K562 (cell line): ENCODE data around the gene ARFGEF2. TPM values are rescaled to one million over a fixed set of nuclear protein-coding genes. Genes with fewer than 3 reads are reported as not detected.

Source experiments
- ATAC-seq: fragments of 200-7000 bp; cut with Tn5 transposase; 3 replicates; pipeline ENCODE4 v1.9.1; 2020; ENCODE audit warnings: moderate library complexity
- BruUV-seq: library from RNA; stranded (reverse); fragments of 400-500 nt; replicated peaks from 2 replicates; lab custom pipeline; 2021; lab: Mats Ljungman, UMichigan
- CTCF ChIA-PET: fragments of 300-600 bp; formaldehyde crosslinking; extraction: SDS; loops from one replicate; lab custom pipeline; 2021; ENCODE audit warnings: low intra/inter-chr PET ratio; lab: Yijun Ruan, JAX
- POLR2A ChIA-PET: fragments of 300-600, 350-650 bp; sonication (Branson Sonifier 250); formaldehyde crosslinking; extraction: SDS; loops from one replicate; lab custom pipeline; 2021; ENCODE audit warnings: antibody characterized with exemption, inconsistent platforms; lab: Yijun Ruan, JAX
- DNase-seq, 4 experiments: peaks; one replicate each; pipeline versions ENCODE4 v3.0.0 to v3.0.0-alpha.2; 2011 to 2018; ENCODE audit warnings: low spot score in 3 of 4, mixed read lengths in 3 of 4; ENCODE audit errors: extremely low read depth in 1 of 4
- FAIRE-seq: peaks from 2 replicates; lab custom pipeline; 2011; peaks lifted over from hg19 to GRCh38; lab: Jason Lieb, UNC
- H2AFZ ChIP-seq: 2 replicates; pipeline ENCODE4 v1.6.0; 2011; ENCODE audit warnings: low read depth, low read length, control low read depth, inconsistent platforms
- H3K27ac ChIP-seq: fragments of 200-600 bp; 3 replicates; pipeline ENCODE4 v1.8.0; 2011; ENCODE audit warnings: low read depth, mild to moderate bottlenecking, control low read depth, inconsistent platforms, low read length, moderate library complexity, mixed read lengths; ENCODE audit errors: extremely low read depth
- H3K27me3 ChIP-seq, 2 experiments: fragments of 300-600 bp in 1 of 2; 2 replicates in 1 of 2; 3 replicates in 1 of 2; pipeline versions ENCODE4 v1.6.0 to v1.8.0; 2011; ENCODE audit warnings: inconsistent platforms in 2 of 2, low read length in 2 of 2, mild to moderate bottlenecking in 1 of 2, mixed read lengths in 1 of 2, moderate library complexity in 1 of 2; ENCODE audit not compliant: control insufficient read depth in 2 of 2, insufficient read depth in 2 of 2
- H3K36me3 ChIP-seq: fragments of 300-600 bp; 3 replicates; pipeline ENCODE4 v1.8.0; 2011; ENCODE audit warnings: mild to moderate bottlenecking, low read length, inconsistent platforms; ENCODE audit not compliant: control insufficient read depth, insufficient read depth
- H3K4me1 ChIP-seq, 2 experiments: fragments of 200-600 bp in 1 of 2; replicated peaks in 1 of 2; 2 replicates in 1 of 2; 3 replicates in 1 of 2; pipeline versions ENCODE4 v1.5.1 to v1.8.0; 2011; ENCODE audit warnings: inconsistent platforms in 2 of 2, low read length in 2 of 2, mild to moderate bottlenecking in 1 of 2, mixed read lengths in 1 of 2, moderate library complexity in 1 of 2; ENCODE audit not compliant: control insufficient read depth in 2 of 2, insufficient read depth in 2 of 2
- H3K4me2 ChIP-seq: 2 replicates; pipeline ENCODE4 v1.6.1; 2011; ENCODE audit warnings: low read length, control low read depth, inconsistent platforms, mixed read lengths; ENCODE audit not compliant: insufficient read depth
- H3K4me3 ChIP-seq: fragments of 200-600 bp; sonication (generic), shearing (Covaris generic); 2 replicates; pipeline ENCODE4 v1.5.1; 2016; ENCODE audit warnings: control low read depth, inconsistent platforms
- H3K79me2 ChIP-seq: fragments of 200-600 bp; 3 replicates; pipeline ENCODE4 v1.8.0; 2011; ENCODE audit warnings: low read length, inconsistent platforms; ENCODE audit not compliant: control insufficient read depth, insufficient read depth
- H3K9ac ChIP-seq, 2 experiments: 2 replicates each; pipeline versions ENCODE4 v1.6.0 to v1.6.1; 2011; ENCODE audit warnings: low read depth in 2 of 2, low read length in 2 of 2, control low read depth in 1 of 2, inconsistent platforms in 1 of 2, mild to moderate bottlenecking in 1 of 2, mixed read lengths in 1 of 2; ENCODE audit not compliant: insufficient read depth in 1 of 2
- H3K9me1 ChIP-seq: one replicate; pipeline ENCODE4 v1.6.0; 2011; ENCODE audit warnings: inconsistent platforms, mild to moderate bottlenecking, low read length, moderate library complexity; ENCODE audit not compliant: control insufficient read depth, insufficient read depth
- H3K9me3 ChIP-seq: replicated peaks from 2 replicates; pipeline ENCODE4 v1.5.1; 2011; ENCODE audit warnings: low read depth, low read length, inconsistent platforms; ENCODE audit not compliant: control insufficient read depth, insufficient read depth
- H4K20me1 ChIP-seq: replicated peaks from 2 replicates; pipeline ENCODE4 v1.6.1; 2011; ENCODE audit warnings: low read length, inconsistent platforms, mixed read lengths; ENCODE audit not compliant: control insufficient read depth, insufficient read depth
- CCNT2 ChIP-seq: IDR thresholded peaks from 2 replicates; pipeline ENCODE4 v1.6.1; 2011; ENCODE audit warnings: borderline replicate concordance, low read depth, mild to moderate bottlenecking, moderate library complexity, mixed read lengths, low read length; ENCODE audit not compliant: insufficient read length; ENCODE audit errors: extremely low read depth
- NCOA4 ChIP-seq: fragments of 450-650 bp; IDR thresholded peaks from 2 replicates; pipeline ENCODE4 v1.6.1; 2018; ENCODE audit warnings: mild to moderate bottlenecking; ENCODE audit not compliant: partially characterized antibody
- RFX5 ChIP-seq: IDR thresholded peaks from 2 replicates; pipeline ENCODE4 v1.6.1; 2011; ENCODE audit warnings: low read depth, mild to moderate bottlenecking, improper control_type of control experiment, low read length
- ZNF586 ChIP-seq: fragments of 450-650 bp; formaldehyde crosslinking; conservative IDR thresholded peaks from 2 replicates; pipeline ENCODE4 v1.4.0; 2020; ENCODE audit warnings: mild to moderate bottlenecking, moderate library complexity
- WGBS: fragments of 100-300 bp; shearing (Covaris generic); methylation state at CpG from one replicate; pipeline ENCODE4 v1.1.6; 2016; ENCODE audit warnings: low coverage, mixed read lengths; ENCODE audit not compliant: insufficient coverage; ENCODE audit errors: missing lambda C conversion rate; 5-methylcytosine and 5-hydroxymethylcytosine counted together
- in situ Hi-C: fragments of 300-500 bp; cut with MboI; formaldehyde crosslinking; loops from 4 replicates; pipeline ENCODE4 v1.15.0; 2018; ENCODE audit warnings: inconsistent platforms, mixed read lengths
- intact Hi-C: fragments of 100-400 bp; cut with micrococcal nuclease; formaldehyde crosslinking; loops from 2 replicates; pipeline ENCODE4 v1.14.2; 2022
- polyA plus RNA-seq, 8 experiments: library from polyadenylated mRNA; depleted of rRNA in 4 of 8; stranded (reverse) in 5 of 8; unstranded in 3 of 8; fragments of >200 nt; fragmentation: Nextera tagmentation in 2 of 8; fragmentation: Illumina TruSeq in 1 of 8; extraction: Ambion mirVana in 2 of 8; extraction: Trizol in 1 of 8; gene quantifications; 2 replicates each; pipeline versions ENCODE4 v1.2.1 to v1.2.3, GENCODE V29; 2011 to 2014; ENCODE audit warnings: inconsistent platforms in 1 of 8, missing spikeins in 1 of 8
- total RNA-seq, 7 experiments: library from RNA; depleted of rRNA in 6 of 7; stranded (reverse); fragments of >200 nt in 6 of 7; fragmentation: Illumina TruSeq in 2 of 7; extraction: Trizol in 2 of 7; gene quantifications; 2 replicates each; pipeline versions ENCODE4 v1.2.1 to v1.2.3, GENCODE V29; 2011 to 2021; ENCODE audit warnings: low replicate concordance in 1 of 7
- TF ChIP-seq, protein P1 (sequence below): IDR thresholded peaks from 3 replicates; pipeline ENCODE4 v1.6.1; 2011; ENCODE audit warnings: borderline replicate concordance, mild to moderate bottlenecking; ENCODE audit not compliant: insufficient read length, insufficient read depth

ARFGEF2 gene
- total and polyA plus RNA-seq, 9 of the 15 experiments (the other 6 are each of a cell fraction or from before 2014, with no cell fraction given) = 4.2 to 18.8 (median 13.7) TPM

GRCh38 chr20:48999890-49000870 lies 78.7 kb downstream of the ARFGEF2 start:
- 53% methylated on average over 3 of the region's 3 CpGs for WGBS
- no peaks in the 10 kb centered on the region for H3K27me3 ChIP-seq
- H3K79me2 ChIP-seq = no peaks in the 10 kb centered on the region
- H3K36me3 ChIP-seq = peaks cover 51% of the 10 kb centered on the region; the same call in 2 of the 3 replicates
- ChIA-PET POLR2A (no interaction called here), CTCF (no interaction called here)
- H3K9ac ChIP-seq = no peak overlapping the region
- intact Hi-C loops = no loop called here
- ATAC-seq = no peak
- H3K9me1 ChIP-seq = no peaks in the 10 kb centered on the region
- in situ Hi-C loops = no loop called here
- no peak for TF ChIP-seq RFX5
- TF ChIP-seq, protein P1, sequence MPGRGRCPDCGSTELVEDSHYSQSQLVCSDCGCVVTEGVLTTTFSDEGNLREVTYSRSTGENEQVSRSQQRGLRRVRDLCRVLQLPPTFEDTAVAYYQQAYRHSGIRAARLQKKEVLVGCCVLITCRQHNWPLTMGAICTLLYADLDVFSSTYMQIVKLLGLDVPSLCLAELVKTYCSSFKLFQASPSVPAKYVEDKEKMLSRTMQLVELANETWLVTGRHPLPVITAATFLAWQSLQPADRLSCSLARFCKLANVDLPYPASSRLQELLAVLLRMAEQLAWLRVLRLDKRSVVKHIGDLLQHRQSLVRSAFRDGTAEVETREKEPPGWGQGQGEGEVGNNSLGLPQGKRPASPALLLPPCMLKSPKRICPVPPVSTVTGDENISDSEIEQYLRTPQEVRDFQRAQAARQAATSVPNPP = no peak
- no peak for TF ChIP-seq CCNT2
- no peak for TF ChIP-seq NCOA4
- TF ChIP-seq ZNF586 (CRISPR knock-in tag) = no peak
- no peaks in the 10 kb centered on the region for H4K20me1 ChIP-seq
- no peak overlapping the region for H3K4me3 ChIP-seq
- no peak overlapping the region for H3K4me2 ChIP-seq
- no peaks in the 10 kb centered on the region for H3K4me1 ChIP-seq
- no TSS peak for BruUV-seq
- H3K9me3 ChIP-seq = no peaks in the 10 kb centered on the region
- FAIRE-seq = no peak
- no peak overlapping the region for H2AFZ ChIP-seq
- DNase-seq = no peak
- H3K27ac ChIP-seq = no peak overlapping the region
